ENCODE results near the gene HIVEP3. TPM values are rescaled to one million over a fixed set of nuclear protein-coding genes. Genes with fewer than 3 reads are reported as not detected.

The HIVEP3 gene
- polyA plus RNA-seq, 1 donor (not counting 4 experiments of a cell fraction or from before 2014, with no cell fraction given): 1.1 TPM

- Histone ChIP-seq H3K4me2 (ENCODE audit: control insufficient read depth, extremely low read depth, insufficient read depth, low read depth, low read length) (no peak overlapping the region), H3K79me2 (ENCODE audit: control insufficient read depth, insufficient read depth, low read length) (no peaks in the 10 kb centered on the region), H3K4me3 (ENCODE audit: control insufficient read depth in 2 of 3, extremely low read depth in 1 of 3, insufficient read depth in 2 of 3, low read depth in 1 of 3, low read length in 3 of 3) (no peak overlapping the region), H3K27ac (ENCODE audit: control insufficient read depth, insufficient read depth, low read length) (no peak overlapping the region), H3K9me3 (ENCODE audit: control insufficient read depth, low read depth, low read length) (no peaks in the 10 kb centered on the region), H4K20me1 (ENCODE audit: control insufficient read depth, extremely low read depth, insufficient read depth, low read length) (no peaks in the 10 kb centered on the region), H3K9ac (ENCODE audit: control insufficient read depth, extremely low read depth, insufficient read depth, low read length) (no peak overlapping the region), H2AFZ (ENCODE audit: control insufficient read depth, low read length) (no peak overlapping the region), H3K36me3 (ENCODE audit: control insufficient read depth in 2 of 2, extremely low read depth in 1 of 2, insufficient read depth in 2 of 2, low read length in 2 of 2) (no peaks in the 10 kb centered on the region), H3K4me1 (ENCODE audit: control insufficient read depth, extremely low read depth, insufficient read depth, low read length) (peaks cover 36% of the 10 kb centered on the region), H3K27me3 (ENCODE audit: control insufficient read depth, extremely low read depth, insufficient read depth, low read length) (no peaks in the 10 kb centered on the region), H3K9me1 (ENCODE audit: control insufficient read depth, extremely low read depth, insufficient read depth, low read length) (no peaks in the 10 kb centered on the region)
- TF ChIP-seq, protein P1, sequence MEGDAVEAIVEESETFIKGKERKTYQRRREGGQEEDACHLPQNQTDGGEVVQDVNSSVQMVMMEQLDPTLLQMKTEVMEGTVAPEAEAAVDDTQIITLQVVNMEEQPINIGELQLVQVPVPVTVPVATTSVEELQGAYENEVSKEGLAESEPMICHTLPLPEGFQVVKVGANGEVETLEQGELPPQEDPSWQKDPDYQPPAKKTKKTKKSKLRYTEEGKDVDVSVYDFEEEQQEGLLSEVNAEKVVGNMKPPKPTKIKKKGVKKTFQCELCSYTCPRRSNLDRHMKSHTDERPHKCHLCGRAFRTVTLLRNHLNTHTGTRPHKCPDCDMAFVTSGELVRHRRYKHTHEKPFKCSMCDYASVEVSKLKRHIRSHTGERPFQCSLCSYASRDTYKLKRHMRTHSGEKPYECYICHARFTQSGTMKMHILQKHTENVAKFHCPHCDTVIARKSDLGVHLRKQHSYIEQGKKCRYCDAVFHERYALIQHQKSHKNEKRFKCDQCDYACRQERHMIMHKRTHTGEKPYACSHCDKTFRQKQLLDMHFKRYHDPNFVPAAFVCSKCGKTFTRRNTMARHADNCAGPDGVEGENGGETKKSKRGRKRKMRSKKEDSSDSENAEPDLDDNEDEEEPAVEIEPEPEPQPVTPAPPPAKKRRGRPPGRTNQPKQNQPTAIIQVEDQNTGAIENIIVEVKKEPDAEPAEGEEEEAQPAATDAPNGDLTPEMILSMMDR (optimal IDR thresholded peaks at IDR 0.05 in 1 of 3, IDR thresholded peaks at IDR 0.05 in 1 of 3, conservative IDR thresholded peaks at IDR 0.05 in 1 of 3; ENCODE audit: extremely low read depth in 1 of 3, insufficient read depth in 2 of 3, low read length in 3 of 3): no peak
- TF ChIP-seq EZH2 (IDR thresholded peaks at IDR 0.05; ENCODE audit: low read length): no peak
- FAIRE-seq (no peak), DNase-seq (ENCODE audit: low read depth, low spot score) (no peak)
- dilution Hi-C loops (cut with MboI; ENCODE audit: extremely low pct_ligation_motif_present, low sequenced_read_pairs): no loop called here
Observed at GRCh38 chr1:41895552-41895951, 23.2 kb downstream of the HIVEP3 start.

DNA sequence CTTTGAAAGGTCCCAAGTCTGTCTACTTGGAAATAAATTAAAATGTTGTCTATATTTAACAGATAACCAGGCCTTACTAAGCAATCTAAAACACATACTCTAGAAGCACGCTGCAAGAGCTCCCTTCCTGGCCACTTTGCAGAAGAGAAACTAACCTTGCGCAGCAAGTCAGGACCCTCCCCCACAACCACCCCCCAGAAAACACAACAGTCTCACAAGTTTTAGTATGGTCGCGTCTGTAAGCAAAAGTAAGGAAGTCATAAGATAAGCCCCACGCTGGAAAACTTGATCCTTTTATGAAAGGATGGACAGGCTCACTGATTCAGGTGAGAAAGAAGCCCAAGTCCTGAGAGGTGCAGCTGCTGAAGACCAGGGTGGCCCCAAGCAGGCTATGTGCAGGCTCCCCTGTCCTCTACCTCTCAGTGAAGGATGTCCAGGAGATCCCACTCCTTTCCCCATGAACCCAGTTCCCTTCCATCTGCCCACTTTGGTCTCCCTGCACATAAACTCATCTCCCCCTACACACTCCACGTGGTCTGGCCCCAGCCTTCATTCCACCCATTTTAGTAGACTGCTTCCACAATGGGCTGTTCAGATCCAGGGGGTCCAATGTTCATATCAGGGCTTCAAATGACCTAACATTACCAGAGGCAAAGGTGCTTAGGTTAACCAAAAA lies 23.8 kb downstream of the HIVEP3 start:
- Histone ChIP-seq H3K9me1 (ENCODE audit: control insufficient read depth, extremely low read depth, insufficient read depth, low read length) (no peaks in the 10 kb centered on the region), H3K9me3 (ENCODE audit: control insufficient read depth, low read depth, low read length) (no peaks in the 10 kb centered on the region), H3K79me2 (ENCODE audit: control insufficient read depth, insufficient read depth, low read length) (no peaks in the 10 kb centered on the region), H3K4me2 (ENCODE audit: control insufficient read depth, extremely low read depth, insufficient read depth, low read depth, low read length) (no peak overlapping the region), H2AFZ (ENCODE audit: control insufficient read depth, low read length) (no peak overlapping the region), H3K27ac (ENCODE audit: control insufficient read depth, insufficient read depth, low read length) (no peak overlapping the region), H3K36me3 (ENCODE audit: control insufficient read depth in 2 of 2, extremely low read depth in 1 of 2, insufficient read depth in 2 of 2, low read length in 2 of 2) (no peaks in the 10 kb centered on the region), H3K4me3 (ENCODE audit: control insufficient read depth in 2 of 3, extremely low read depth in 1 of 3, insufficient read depth in 2 of 3, low read depth in 1 of 3, low read length in 3 of 3) (no peak overlapping the region), H3K9ac (ENCODE audit: control insufficient read depth, extremely low read depth, insufficient read depth, low read length) (no peak overlapping the region), H3K27me3 (ENCODE audit: control insufficient read depth, extremely low read depth, insufficient read depth, low read length) (no peaks in the 10 kb centered on the region), H3K4me1 (ENCODE audit: control insufficient read depth, extremely low read depth, insufficient read depth, low read length) (peaks cover 33% of the 10 kb centered on the region), H4K20me1 (ENCODE audit: control insufficient read depth, extremely low read depth, insufficient read depth, low read length) (no peaks in the 10 kb centered on the region)
- DNase-seq (ENCODE audit: low read depth, low spot score) (no peak), FAIRE-seq (no peak)
- dilution Hi-C loops (cut with MboI; ENCODE audit: extremely low pct_ligation_motif_present, low sequenced_read_pairs): no loop called here
- TF ChIP-seq, protein P1 (optimal IDR thresholded peaks at IDR 0.05 in 1 of 3, IDR thresholded peaks at IDR 0.05 in 1 of 3, conservative IDR thresholded peaks at IDR 0.05 in 1 of 3; ENCODE audit: extremely low read depth in 1 of 3, insufficient read depth in 2 of 3, low read length in 3 of 3): no peak

Data from keratinocyte (primary cell).